GM20000 (cell line): Measurements from ENCODE around the gene GLT1D1.

Experiments used
- DNase-seq: peaks from one replicate; pipeline ENCODE4 v3.0.0; 2012; ENCODE audit warnings: low spot score
- TF ChIP-seq, protein P1 (sequence below): IDR thresholded peaks from 2 replicates; pipeline ENCODE4 v1.5.1; 2012; ENCODE audit warnings: mild to moderate bottlenecking, control low read depth; ENCODE audit errors: extremely low read depth, missing control alignments

The GLT1D1 gene

DNA sequence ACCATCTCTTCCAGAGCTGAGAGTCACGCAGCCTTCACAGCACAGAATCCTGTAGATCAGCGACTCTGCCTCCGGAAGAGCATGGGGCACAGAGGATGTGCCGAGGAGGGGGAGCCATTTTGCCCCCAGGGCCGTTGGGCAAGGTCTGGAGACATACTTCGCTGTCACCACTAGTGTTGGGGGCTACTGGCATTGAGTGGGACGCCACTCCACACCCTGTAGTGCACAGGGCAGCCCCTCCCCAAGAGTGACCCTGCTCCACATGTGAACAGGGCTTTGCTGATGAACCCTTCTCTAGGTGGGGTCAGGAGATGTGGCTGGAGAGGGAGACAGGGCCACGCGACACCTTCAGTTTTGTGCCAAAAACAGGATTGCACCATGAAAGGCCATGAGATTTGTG, 6.0 kb downstream of the GLT1D1 start:
- TF ChIP-seq, protein P1, sequence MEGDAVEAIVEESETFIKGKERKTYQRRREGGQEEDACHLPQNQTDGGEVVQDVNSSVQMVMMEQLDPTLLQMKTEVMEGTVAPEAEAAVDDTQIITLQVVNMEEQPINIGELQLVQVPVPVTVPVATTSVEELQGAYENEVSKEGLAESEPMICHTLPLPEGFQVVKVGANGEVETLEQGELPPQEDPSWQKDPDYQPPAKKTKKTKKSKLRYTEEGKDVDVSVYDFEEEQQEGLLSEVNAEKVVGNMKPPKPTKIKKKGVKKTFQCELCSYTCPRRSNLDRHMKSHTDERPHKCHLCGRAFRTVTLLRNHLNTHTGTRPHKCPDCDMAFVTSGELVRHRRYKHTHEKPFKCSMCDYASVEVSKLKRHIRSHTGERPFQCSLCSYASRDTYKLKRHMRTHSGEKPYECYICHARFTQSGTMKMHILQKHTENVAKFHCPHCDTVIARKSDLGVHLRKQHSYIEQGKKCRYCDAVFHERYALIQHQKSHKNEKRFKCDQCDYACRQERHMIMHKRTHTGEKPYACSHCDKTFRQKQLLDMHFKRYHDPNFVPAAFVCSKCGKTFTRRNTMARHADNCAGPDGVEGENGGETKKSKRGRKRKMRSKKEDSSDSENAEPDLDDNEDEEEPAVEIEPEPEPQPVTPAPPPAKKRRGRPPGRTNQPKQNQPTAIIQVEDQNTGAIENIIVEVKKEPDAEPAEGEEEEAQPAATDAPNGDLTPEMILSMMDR: no peak
- DNase-seq: no peak

DNA sequence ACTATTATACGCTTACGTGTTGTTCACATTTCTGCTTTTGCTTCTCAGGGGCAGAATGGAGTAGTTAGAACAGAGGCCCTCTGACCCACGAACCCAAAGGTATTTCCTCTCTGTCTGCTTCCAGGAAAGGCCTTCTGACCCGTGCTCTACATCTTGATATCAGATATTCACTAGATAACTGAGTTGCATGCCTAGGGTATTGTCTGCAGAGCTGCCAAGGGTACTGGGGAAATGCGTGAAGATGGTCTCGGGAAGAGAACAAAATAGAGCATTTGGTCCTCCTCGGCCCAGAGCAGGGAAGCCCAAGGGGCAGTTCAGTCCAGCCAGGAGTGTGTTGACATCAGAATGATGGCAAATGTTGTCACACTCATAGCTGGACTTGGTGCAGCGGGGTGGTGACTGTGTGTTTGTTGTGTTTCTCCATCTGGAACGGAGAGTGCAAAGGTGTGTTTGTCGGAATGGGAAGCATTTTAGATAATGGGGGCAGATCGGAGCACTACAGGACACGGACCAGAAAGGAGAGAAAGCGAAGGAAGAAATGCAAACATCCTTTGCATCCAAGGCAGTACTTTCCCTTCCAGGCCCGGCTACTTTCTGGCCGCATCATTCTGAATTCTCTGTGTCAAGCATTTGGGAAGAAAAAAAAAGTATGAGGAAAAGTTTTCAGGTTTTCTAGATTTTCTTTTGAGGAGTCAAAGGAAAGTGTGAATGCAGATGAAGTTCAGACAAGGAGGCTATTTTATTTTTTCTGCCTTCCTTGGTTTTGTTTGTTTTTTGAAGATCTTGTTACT, 8.1 kb downstream of the GLT1D1 start:
- no peak for DNase-seq
- TF ChIP-seq, protein P1: no peak

DNA sequence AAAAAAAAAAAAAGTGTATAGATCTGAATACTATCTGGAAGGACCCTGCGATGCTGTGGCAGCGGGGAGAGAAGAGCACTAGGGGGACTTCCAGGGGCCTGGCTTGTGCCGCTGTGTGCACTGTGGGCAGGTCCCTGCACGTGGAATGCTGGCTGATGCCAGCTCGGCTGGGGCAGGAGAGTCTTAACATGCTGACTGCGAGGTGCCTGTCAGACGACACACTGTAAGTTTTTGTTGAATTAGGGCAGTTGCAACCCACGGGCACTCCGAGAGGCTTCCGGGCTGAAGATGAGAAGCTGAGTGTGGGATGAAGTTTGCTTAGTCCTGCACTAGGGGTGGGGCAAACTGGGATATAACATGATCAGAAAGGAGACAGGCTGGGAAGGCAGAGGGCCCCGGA, 10.7 kb downstream of the GLT1D1 start:
- DNase-seq: no peak

DNA sequence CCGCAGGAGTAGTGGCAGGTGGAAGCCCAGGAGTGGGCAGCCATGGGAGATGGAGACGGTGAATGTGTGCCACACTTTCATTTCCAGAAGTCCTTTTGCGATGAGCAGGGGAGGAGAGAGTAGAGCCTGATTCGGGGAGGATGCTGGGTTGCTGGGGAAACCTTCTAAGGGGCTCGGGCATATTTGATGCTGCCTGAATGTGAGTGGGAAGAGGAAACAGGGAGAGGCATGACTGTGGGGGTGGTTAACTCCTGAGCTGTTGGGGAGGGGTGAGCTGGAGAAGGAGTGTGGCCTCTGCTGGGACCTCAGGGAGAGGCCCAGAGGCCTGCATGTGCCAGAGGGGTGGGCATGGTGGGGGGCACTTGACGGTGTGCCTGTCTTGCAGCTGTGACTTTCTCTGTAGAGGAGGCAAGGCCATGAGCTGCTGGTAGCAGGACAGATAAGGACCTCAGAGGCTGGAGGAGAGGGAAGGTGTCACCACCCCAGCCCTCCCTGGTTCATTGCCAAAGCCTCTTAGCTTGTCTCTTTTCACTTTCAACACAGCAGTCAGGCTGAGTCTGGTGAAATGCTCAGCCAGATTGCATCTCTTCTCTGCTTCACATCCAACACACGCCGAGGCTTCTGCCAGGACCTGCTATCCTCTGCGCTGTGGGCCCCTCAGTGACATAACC, 11.4 kb downstream of the GLT1D1 start:
- DNase-seq: no peak
- TF ChIP-seq, protein P1: no peak

More for the DNA sequence above, 10.7 kb downstream of the GLT1D1 start:
- TF ChIP-seq, protein P1: no peak

DNA sequence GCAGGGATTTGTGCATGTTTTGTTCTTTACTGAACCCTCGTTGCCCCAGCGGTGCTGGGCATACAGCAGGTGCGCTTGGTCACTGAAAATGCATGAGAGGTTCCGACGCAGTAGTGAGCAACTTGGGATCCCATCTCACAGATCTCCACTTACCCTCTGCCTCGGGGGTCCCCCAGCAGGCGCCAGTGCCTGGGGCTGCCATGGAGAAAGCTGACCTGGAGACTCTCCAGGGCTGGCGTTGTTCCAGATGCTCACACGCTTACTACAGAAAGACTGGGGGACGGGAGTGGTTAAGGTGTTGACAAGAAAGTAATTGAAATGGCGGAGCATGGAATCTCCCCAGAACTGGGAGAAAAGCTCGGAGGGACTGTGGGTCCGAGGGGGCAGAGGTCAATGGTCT, 14.2 kb downstream of the GLT1D1 start:
- TF ChIP-seq, protein P1: no peak
- no peak for DNase-seq

DNA sequence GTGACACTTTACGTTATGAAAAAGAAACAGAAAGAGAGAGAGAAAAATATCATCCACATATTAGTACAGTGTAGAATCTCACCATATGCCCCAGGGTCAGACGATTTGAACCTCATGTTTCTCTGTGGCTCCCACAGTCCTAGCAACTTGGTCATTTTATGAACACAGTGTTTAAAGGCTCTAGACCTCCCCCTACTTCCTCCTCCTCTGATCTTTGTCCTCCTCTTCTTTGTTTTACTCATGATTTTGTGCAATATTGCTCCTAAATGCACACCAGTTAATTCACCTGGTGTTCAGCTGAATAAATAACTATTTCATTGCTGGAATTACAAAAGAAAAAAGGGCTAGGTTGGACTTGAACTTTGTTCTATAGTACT, 18.2 kb downstream of the GLT1D1 start:
- TF ChIP-seq, protein P1: no peak

DNA sequence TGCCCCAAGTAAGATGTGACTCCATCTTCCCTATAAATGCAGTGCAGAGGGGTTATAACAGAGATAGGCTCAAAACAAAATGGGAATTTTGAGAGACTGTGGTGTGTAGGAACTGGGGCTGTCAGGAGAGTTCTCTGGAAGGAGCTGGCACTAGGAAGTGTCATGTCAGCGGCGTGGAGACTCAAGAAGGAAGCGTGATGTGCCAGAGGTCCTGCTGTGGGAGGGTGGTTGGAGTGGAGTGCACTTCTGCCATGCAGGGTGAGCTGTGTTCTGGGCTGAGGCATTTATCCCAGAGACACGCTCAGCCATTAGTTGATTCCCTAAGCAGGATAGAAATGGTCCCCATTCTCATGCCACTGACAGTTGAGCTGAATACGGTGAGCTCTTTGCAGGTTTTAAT, 19.0 kb downstream of the GLT1D1 start:
- TF ChIP-seq, protein P1: no peak
- DNase-seq: no peak

More for the DNA sequence above, 18.2 kb downstream of the GLT1D1 start:
- DNase-seq: no peak
